OCI-LY3 (cell line): ENCODE results near the gene TACC3.

ENCODE experiments used
- EZH2phosphoT487 ChIP-seq: fragments of 200-600 bp; shearing (Covaris generic); IDR thresholded peaks from 2 replicates; pipeline ENCODE4 v1.6.1; 2018; ENCODE audit warnings: antibody characterized with exemption, mixed run types, low read depth
- TF ChIP-seq, protein P1 (sequence below): fragments of 200-600, 300-600 bp; sonication (generic); IDR thresholded peaks from 2 replicates; pipeline ENCODE4 v1.5.1; 2014; ENCODE audit warnings: antibody characterized with exemption, low read length, low read depth

DNA sequence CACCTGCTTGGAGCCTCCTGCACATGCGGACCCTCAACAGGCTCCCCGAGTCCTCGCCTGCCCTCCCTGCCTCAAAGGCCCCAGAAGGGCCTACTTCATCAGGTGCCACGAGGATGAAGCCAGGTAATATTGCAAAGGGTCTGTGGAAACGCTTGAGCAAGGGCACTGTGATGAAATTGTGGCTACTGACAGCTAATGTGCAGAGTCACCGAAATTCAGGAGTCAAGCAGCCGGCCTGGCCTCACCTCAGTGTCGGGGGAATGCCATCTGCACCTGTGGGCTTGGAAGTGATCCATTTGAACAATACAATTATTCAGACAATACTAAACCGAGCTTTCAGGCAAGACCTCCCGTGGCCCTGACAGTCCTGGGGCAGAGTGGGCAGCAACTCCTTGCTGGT lies 68.7 kb downstream of the TACC3 start:
- TF ChIP-seq, protein P1, sequence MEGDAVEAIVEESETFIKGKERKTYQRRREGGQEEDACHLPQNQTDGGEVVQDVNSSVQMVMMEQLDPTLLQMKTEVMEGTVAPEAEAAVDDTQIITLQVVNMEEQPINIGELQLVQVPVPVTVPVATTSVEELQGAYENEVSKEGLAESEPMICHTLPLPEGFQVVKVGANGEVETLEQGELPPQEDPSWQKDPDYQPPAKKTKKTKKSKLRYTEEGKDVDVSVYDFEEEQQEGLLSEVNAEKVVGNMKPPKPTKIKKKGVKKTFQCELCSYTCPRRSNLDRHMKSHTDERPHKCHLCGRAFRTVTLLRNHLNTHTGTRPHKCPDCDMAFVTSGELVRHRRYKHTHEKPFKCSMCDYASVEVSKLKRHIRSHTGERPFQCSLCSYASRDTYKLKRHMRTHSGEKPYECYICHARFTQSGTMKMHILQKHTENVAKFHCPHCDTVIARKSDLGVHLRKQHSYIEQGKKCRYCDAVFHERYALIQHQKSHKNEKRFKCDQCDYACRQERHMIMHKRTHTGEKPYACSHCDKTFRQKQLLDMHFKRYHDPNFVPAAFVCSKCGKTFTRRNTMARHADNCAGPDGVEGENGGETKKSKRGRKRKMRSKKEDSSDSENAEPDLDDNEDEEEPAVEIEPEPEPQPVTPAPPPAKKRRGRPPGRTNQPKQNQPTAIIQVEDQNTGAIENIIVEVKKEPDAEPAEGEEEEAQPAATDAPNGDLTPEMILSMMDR = no peak
- TF ChIP-seq EZH2phosphoT487 = no peak
